ENCODE measurements around the gene ARAP2.

The ARAP2 gene

GRCh38 chr4:36039026-36039425 is 205.3 kb downstream of the ARAP2 start:
- H3K4me1 Mint-ChIP-seq: no peaks in the 10 kb centered on the region
- H3K4me3 Mint-ChIP-seq: no peak overlapping the region
- peaks cover 6% of the 10 kb centered on the region for H3K9me3 Mint-ChIP-seq
- peaks cover 7% of the 10 kb centered on the region for H3K36me3 Mint-ChIP-seq
- no peaks in the 10 kb centered on the region for H3K27me3 Mint-ChIP-seq
- H3K27ac Mint-ChIP-seq: no peak overlapping the region

- H3K4me1 Mint-ChIP-seq: no peaks in the 10 kb centered on the region
- H3K27me3 Mint-ChIP-seq: no peaks in the 10 kb centered on the region
- no peak overlapping the region for H3K27ac Mint-ChIP-seq
- peaks cover 6% of the 10 kb centered on the region for H3K9me3 Mint-ChIP-seq
- H3K36me3 Mint-ChIP-seq: peaks cover 6% of the 10 kb centered on the region
- H3K4me3 Mint-ChIP-seq: no peak overlapping the region
These were observed 205.8 kb downstream of the ARAP2 start for GRCh38 chr4:36038491-36038890.

DNA sequence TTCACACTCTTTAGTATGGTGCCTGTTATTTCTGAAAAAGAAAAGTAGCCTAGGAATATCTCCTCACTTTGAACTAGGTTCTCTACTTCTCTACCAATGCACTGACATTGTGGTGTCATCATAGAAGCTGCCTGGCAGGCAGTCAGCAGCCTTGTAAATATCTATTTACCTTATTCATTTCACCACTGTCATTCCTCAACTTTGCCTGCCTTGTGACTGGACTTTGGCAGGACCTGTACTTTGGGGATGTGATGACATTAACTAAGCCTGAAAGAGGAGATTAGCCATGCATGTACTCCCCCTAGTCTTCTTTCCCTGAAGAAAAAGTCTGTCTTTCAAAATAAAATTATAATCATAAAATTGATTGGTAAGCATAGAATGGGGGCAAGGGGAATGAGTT is 207.2 kb downstream of the ARAP2 start:
- H3K27me3 Mint-ChIP-seq: no peaks in the 10 kb centered on the region
- H3K36me3 Mint-ChIP-seq: peaks cover 6% of the 10 kb centered on the region
- no peak overlapping the region for H3K4me3 Mint-ChIP-seq

GRCh38 chr4:36029951-36030350 is 214.4 kb downstream of the ARAP2 start:
- Mint-ChIP-seq H3K4me3 (no peak overlapping the region), H3K27ac (no peak overlapping the region), H3K27me3 (no peaks in the 10 kb centered on the region)

More for the DNA sequence above, 207.2 kb downstream of the ARAP2 start:
- Mint-ChIP-seq H3K27ac (no peak overlapping the region), H3K4me1 (no peaks in the 10 kb centered on the region), H3K9me3 (peaks cover 12% of the 10 kb centered on the region)

DNA sequence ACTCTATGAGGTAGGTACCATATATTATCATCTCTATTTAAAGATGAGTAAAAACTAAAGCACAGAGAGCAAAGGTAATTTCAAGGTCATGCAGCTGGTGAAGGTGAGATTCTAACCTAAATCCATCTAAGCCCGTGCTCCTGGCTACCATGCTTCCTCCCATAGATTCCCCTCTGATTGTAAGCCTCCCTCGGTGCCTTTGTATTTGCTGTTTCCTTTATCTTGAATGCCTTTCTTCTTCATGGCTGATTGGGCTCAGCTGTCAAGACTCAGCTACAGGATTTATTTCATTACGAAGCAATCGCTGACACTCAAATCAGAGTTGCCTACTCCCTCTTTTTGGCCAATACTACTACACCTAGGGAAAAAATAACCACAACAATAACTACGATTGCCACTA is 217.1 kb downstream of the ARAP2 start:
- Mint-ChIP-seq H3K36me3 (no peaks in the 10 kb centered on the region), H3K4me3 (no peak overlapping the region), H3K27me3 (no peaks in the 10 kb centered on the region), H3K27ac (no peak overlapping the region), H3K9me3 (no peaks in the 10 kb centered on the region), H3K4me1 (no peaks in the 10 kb centered on the region)

More at GRCh38 chr4:36029951-36030350, 214.4 kb downstream of the ARAP2 start:
- Mint-ChIP-seq H3K9me3 (peaks cover 9% of the 10 kb centered on the region), H3K4me1 (no peaks in the 10 kb centered on the region), H3K36me3 (peaks cover 2% of the 10 kb centered on the region)

GRCh38 chr4:36026348-36026880 is 217.9 kb downstream of the ARAP2 start:
- H3K36me3 Mint-ChIP-seq: no peaks in the 10 kb centered on the region
- no peaks in the 10 kb centered on the region for H3K27me3 Mint-ChIP-seq
- no peak overlapping the region for H3K27ac Mint-ChIP-seq
- H3K4me3 Mint-ChIP-seq: no peak overlapping the region
- H3K9me3 Mint-ChIP-seq: no peaks in the 10 kb centered on the region
- H3K4me1 Mint-ChIP-seq: no peaks in the 10 kb centered on the region

GRCh38 chr4:36024901-36025660 is 219.2 kb downstream of the ARAP2 start:
- Mint-ChIP-seq H3K4me1 (no peaks in the 10 kb centered on the region), H3K9me3 (peaks cover 5% of the 10 kb centered on the region), H3K36me3 (peaks cover 2% of the 10 kb centered on the region), H3K27ac (no peak overlapping the region), H3K27me3 (no peaks in the 10 kb centered on the region), H3K4me3 (no peak overlapping the region)

- H3K4me3 Mint-ChIP-seq: no peak overlapping the region
- H3K36me3 Mint-ChIP-seq: peaks cover 2% of the 10 kb centered on the region
- no peaks in the 10 kb centered on the region for H3K4me1 Mint-ChIP-seq
- H3K27me3 Mint-ChIP-seq: no peaks in the 10 kb centered on the region
- H3K9me3 Mint-ChIP-seq: peaks cover 5% of the 10 kb centered on the region
- H3K27ac Mint-ChIP-seq: no peak overlapping the region
These were observed 224.0 kb downstream of the ARAP2 start for GRCh38 chr4:36020351-36020750.
